Stimulated activated CD4-positive, alpha-beta T cell treated with anti-CD3 and anti-CD28 coated beads, Interleukin-2, amount 100 ng/mL, for 24 hours (primary cell): ENCODE results near the gene CEACAM1.
"Not testable (repeated sequence)": the region's sequence is repeated elsewhere in the genome, so short reads cannot be mapped to it uniquely, and the experiment has no call there.

Experiments
- DNase-seq, 2 donors: peaks; one replicate each; pipeline ENCODE4 v3.0.0-alpha.2; 2020

CEACAM1 gene

GRCh38 chr19:42472402-42473147, 55.7 kb downstream of the CEACAM1 start:
- no peak for DNase-seq

- DNase-seq: no peak
Observed at GRCh38 chr19:42471554-42472249, 56.6 kb downstream of the CEACAM1 start.

GRCh38 chr19:42469311-42470235, 58.7 kb downstream of the CEACAM1 start:
- DNase-seq: no peak

- no peak for DNase-seq
Observed at GRCh38 chr19:42468273-42468796, 59.9 kb downstream of the CEACAM1 start.

- DNase-seq: no peak
Observed at GRCh38 chr19:42467183-42467760, 61.0 kb downstream of the CEACAM1 start.

- no peak for DNase-seq
Observed at GRCh38 chr19:42466521-42467182, 61.6 kb downstream of the CEACAM1 start.

GRCh38 chr19:42465827-42466280, 62.4 kb downstream of the CEACAM1 start:
- DNase-seq: no peak

GRCh38 chr19:42461700-42462324, 66.5 kb downstream of the CEACAM1 start:
- no peak for DNase-seq

- DNase-seq: not testable (repeated sequence)
Observed at GRCh38 chr19:42461231-42461630, 67.0 kb downstream of the CEACAM1 start.

- DNase-seq: no peak
Observed at GRCh38 chr19:42459926-42460325, 68.4 kb downstream of the CEACAM1 start.
